ENCODE data around the gene BBS4. TPM values are rescaled to one million over a fixed set of nuclear protein-coding genes. Genes with fewer than 3 reads are reported as not detected.
"Not testable (repeated sequence)": the region's sequence is repeated elsewhere in the genome, so short reads cannot be mapped to it uniquely, and the experiment has no call there.

Gene BBS4
- total RNA-seq (10 to 100 TPM; 14.4 to 44.1 (median 25.3) TPM), polyA plus RNA-seq (10 to 100 TPM; 13.6 to 30.5 (median 15.8) TPM)
- long read RNA-seq, donor 1, transcript BBS4-201 (16 exons, 2,490 nt) = major isoform, 9 of 23 reads
- long read RNA-seq, donor 1, partial matches to known transcripts = 13 of 23 reads
- long read RNA-seq, donor 1, other reads (novel, unspliced or antisense) = 0 of 23 reads
- long read RNA-seq, donor 2, transcript BBS4-201 (16 exons, 2,490 nt) = major isoform, 6 of 6 reads
- long read RNA-seq, donor 2, partial matches to known transcripts = 0 of 6 reads
- long read RNA-seq, donor 2, other reads (novel, unspliced or antisense) = 0 of 6 reads
- long read RNA-seq, donor 3, partial matches to known transcripts = 8 of 11 reads
- long read RNA-seq, donor 3, other reads (novel, unspliced or antisense) = 0 of 11 reads
- long read RNA-seq, donor 4, transcript BBS4-201 (16 exons, 2,490 nt) = major isoform, 16 of 25 reads
- long read RNA-seq, donor 4, partial matches to known transcripts = 1 of 25 reads
- long read RNA-seq, donor 4, other reads (novel, unspliced or antisense) = 7 of 25 reads
- long read RNA-seq, donor 5, transcript BBS4-201 (16 exons, 2,490 nt) = major isoform, 27 of 37 reads
- long read RNA-seq, donor 5, partial matches to known transcripts = 1 of 37 reads
- long read RNA-seq, donor 5, other reads (novel, unspliced or antisense) = 5 of 37 reads
- long read RNA-seq, donor 6, partial matches to known transcripts = 1 of 7 reads
- long read RNA-seq, donor 6, other reads (novel, unspliced or antisense) = 3 of 7 reads
- long read RNA-seq, donor 7 = 0 reads
- long read RNA-seq, donor 8, transcript BBS4-201 (16 exons, 2,490 nt) = major isoform, 9 of 14 reads
- long read RNA-seq, donor 8, partial matches to known transcripts = 5 of 14 reads
- long read RNA-seq, donor 8, other reads (novel, unspliced or antisense) = 0 of 14 reads
- long read RNA-seq, donor 9, transcript BBS4-201 (16 exons, 2,490 nt) = major isoform, 7 of 16 reads
- long read RNA-seq, donor 9, partial matches to known transcripts = 9 of 16 reads
- long read RNA-seq, donor 9, other reads (novel, unspliced or antisense) = 0 of 16 reads
- long read RNA-seq, donor 10, partial matches to known transcripts = 0 of 1 reads
- long read RNA-seq, donor 10, other reads (novel, unspliced or antisense) = 0 of 1 reads

GRCh38 chr15:72685925-72686794 lies at the start of gene BBS4, which contains the start of gene HIGD2B:
BBS4 (plus strand) TSS chr15:72686207; CDS start chr15:72686228, 21 bp downstream.
HIGD2B (minus strand) TSS chr15:72686182; CDS start chr15:72676374, 9,808 bp downstream.
- H3K4me1 ChIP-seq (replicated peaks in 1 of 2) = peaks cover 0 to 11% of the 10 kb centered on the region in 2 donors
- no peaks in the 10 kb centered on the region for H3K36me3 ChIP-seq (replicated peaks in 1 of 2)
- no peaks in the 10 kb centered on the region for H3K9me3 ChIP-seq (replicated peaks in 1 of 3)
- TF ChIP-seq, protein P1, sequence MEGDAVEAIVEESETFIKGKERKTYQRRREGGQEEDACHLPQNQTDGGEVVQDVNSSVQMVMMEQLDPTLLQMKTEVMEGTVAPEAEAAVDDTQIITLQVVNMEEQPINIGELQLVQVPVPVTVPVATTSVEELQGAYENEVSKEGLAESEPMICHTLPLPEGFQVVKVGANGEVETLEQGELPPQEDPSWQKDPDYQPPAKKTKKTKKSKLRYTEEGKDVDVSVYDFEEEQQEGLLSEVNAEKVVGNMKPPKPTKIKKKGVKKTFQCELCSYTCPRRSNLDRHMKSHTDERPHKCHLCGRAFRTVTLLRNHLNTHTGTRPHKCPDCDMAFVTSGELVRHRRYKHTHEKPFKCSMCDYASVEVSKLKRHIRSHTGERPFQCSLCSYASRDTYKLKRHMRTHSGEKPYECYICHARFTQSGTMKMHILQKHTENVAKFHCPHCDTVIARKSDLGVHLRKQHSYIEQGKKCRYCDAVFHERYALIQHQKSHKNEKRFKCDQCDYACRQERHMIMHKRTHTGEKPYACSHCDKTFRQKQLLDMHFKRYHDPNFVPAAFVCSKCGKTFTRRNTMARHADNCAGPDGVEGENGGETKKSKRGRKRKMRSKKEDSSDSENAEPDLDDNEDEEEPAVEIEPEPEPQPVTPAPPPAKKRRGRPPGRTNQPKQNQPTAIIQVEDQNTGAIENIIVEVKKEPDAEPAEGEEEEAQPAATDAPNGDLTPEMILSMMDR (IDR thresholded peaks at IDR 0.05) = no peak
- peak; percentile 65 to 91 for TF ChIP-seq POLR2A (IDR thresholded peaks at IDR 0.05)
- intact Hi-C loops (cut with DNase I) = no loop called here
- peak within 1 kb of the TSS; percentile 54 to 93 (median 65) for H3K4me3 ChIP-seq
- DNase-seq = peak; percentile 88 to 94 (median 90)
- H3K27me3 ChIP-seq = no peaks in the 10 kb centered on the region
- 0 to 1% (median 0%) methylated on average over 21 to 49 of the region's 49 CpGs for WGBS, 4 donors
- H3K27ac ChIP-seq = peak within 1 kb of the TSS; percentile 67 to 97 (median 88)

- peak overlapping the region in 1 of 5 donors; percentile 66 for H3K27ac ChIP-seq
- peak; percentile 52 to 91 (median 80) for DNase-seq
- not testable (repeated sequence) for H3K9me3 ChIP-seq (replicated peaks in 1 of 3)
Observed at GRCh38 chr15:72636519-72637282, 49.3 kb upstream of the BBS4 start.

DNA sequence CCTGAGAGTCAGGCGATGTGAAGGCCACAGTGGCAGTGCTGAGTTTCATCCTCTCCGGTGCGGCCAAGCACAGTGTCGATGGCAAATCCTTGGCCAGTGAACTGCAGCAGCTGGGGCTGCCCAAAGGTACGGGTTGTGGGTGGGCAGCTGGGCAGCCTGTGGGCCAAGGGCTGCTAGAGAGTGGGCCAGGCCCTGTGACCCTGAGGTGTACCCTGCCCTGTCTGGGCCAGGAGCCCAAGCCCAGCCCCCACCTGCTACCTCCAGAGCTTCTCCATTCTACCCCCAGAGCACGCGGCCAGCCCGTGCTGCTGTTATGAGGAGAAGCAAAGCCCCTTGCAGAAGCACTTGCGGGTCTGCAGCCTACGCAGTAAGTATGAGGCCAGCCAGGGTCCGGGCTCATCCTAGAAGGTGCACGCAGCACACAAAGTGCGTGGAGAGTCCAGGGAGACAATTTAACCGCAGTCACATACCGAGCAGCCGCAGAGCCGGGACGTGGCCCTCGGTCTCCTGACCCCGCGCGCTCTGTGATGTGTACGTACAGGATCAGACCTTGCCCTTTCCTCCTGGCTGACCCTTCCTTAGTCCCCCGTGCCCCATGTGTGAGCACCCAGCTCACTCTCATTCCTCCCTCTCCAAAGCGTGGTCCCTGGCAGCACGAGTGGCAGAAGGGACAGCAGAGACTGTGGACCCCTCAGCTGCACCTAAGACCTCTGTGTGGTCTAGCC lies 46.1 kb upstream of the BBS4 start:
- WGBS, 4 donors = no CpG with 5 or more reads among the region's 26 CpGs
- H3K9me3 ChIP-seq (replicated peaks in 1 of 3); DNase-seq; H3K27me3 ChIP-seq; H3K4me3 ChIP-seq; intact Hi-C loops (cut with DNase I); H3K27ac ChIP-seq; H3K36me3 ChIP-seq (replicated peaks in 1 of 2); H3K4me1 ChIP-seq (replicated peaks in 1 of 2): not testable (repeated sequence)

More at GRCh38 chr15:72636519-72637282, 49.3 kb upstream of the BBS4 start:
- intact Hi-C loops (cut with DNase I); H3K4me1 ChIP-seq (replicated peaks in 1 of 2); H3K27me3 ChIP-seq; H3K36me3 ChIP-seq (replicated peaks in 1 of 2): not testable (repeated sequence)
- 0% methylated on average over 18 to 19 of the region's 43 CpGs; no CpG with 5 or more reads in 2 of the 4 donors for WGBS, 4 donors
- peak overlapping the region in 1 of 4 donors; percentile 49 for H3K4me3 ChIP-seq

GRCh38 chr15:72642271-72642670 lies 43.7 kb upstream of the BBS4 start:
- H3K9me3 ChIP-seq (replicated peaks in 1 of 3); H3K4me1 ChIP-seq (replicated peaks in 1 of 2); DNase-seq; intact Hi-C loops (cut with DNase I); H3K27me3 ChIP-seq; H3K36me3 ChIP-seq (replicated peaks in 1 of 2); H3K4me3 ChIP-seq; H3K27ac ChIP-seq: not testable (repeated sequence)
- no CpG with 5 or more reads among the region's 2 CpGs for WGBS, 4 donors

- H3K4me1 ChIP-seq (replicated peaks in 1 of 2); H3K27ac ChIP-seq; DNase-seq; H3K9me3 ChIP-seq (replicated peaks in 1 of 3); H3K27me3 ChIP-seq; intact Hi-C loops (cut with DNase I); H3K36me3 ChIP-seq (replicated peaks in 1 of 2); H3K4me3 ChIP-seq: not testable (repeated sequence)
- 57 to 80% (median 78%) methylated on average over 3 to 8 of the region's 10 CpGs for WGBS, 4 donors
Observed at GRCh38 chr15:72648631-72649253, 37.3 kb upstream of the BBS4 start.

GRCh38 chr15:72654397-72654796 lies 31.6 kb upstream of the BBS4 start, which contains the start of gene GOLGA6B:
GOLGA6B (plus strand) TSS chr15:72654697; CDS start chr15:72654738, 41 bp downstream.
- intact Hi-C loops (cut with DNase I); H3K9me3 ChIP-seq (replicated peaks in 1 of 3): not testable (repeated sequence)
- WGBS, 4 donors = no CpG with 5 or more reads among the region's 7 CpGs

DNA sequence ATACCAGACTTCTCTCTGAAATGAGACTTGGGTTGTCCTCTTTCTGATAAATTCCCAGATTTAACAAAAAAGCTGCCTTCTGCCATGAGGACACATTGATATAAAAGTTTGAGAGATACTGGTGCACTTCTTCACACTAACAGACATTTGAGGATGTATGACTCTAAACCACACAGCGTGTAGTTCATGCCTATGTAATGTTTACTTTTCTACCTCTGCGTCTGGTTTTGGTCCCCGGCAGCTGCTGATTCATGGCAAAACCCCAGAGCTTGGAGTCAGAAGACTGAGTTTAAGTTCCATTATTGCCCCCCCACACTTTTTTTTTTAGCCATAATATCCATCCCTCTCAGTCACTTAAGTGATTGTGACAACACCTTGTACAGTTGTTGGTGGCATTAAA lies 30.0 kb upstream of the BBS4 start:
- H3K4me1 ChIP-seq (replicated peaks in 1 of 2); intact Hi-C loops (cut with DNase I); H3K9me3 ChIP-seq (replicated peaks in 1 of 3); DNase-seq; H3K27me3 ChIP-seq; H3K27ac ChIP-seq; H3K36me3 ChIP-seq (replicated peaks in 1 of 2); H3K4me3 ChIP-seq: not testable (repeated sequence)
- no CpG with 5 or more reads among the region's 3 CpGs for WGBS, 4 donors

More at GRCh38 chr15:72654397-72654796, 31.6 kb upstream of the BBS4 start, which contains the start of gene GOLGA6B:
- not testable (repeated sequence) for H3K4me1 ChIP-seq (replicated peaks in 1 of 2); DNase-seq; H3K36me3 ChIP-seq (replicated peaks in 1 of 2); H3K27ac ChIP-seq; H3K4me3 ChIP-seq; H3K27me3 ChIP-seq
